HG03378 (cell line): ENCODE data around the gene BDH2.

ENCODE experiments used
- ATAC-seq: cut with Tn5 transposase; IDR thresholded peaks from one replicate; pipeline ENCODE4 v1.9.1; 2021; ENCODE audit warnings: mild to moderate bottlenecking, moderate library complexity; ENCODE audit not compliant: unreplicated experiment

Gene BDH2

GRCh38 chr4:103085555-103086196, 14.0 kb downstream of the BDH2 start:
- no peak for ATAC-seq

- no peak for ATAC-seq
Observed at GRCh38 chr4:103079621-103080020, 20.0 kb downstream of the BDH2 start.

- peak; percentile 35 for ATAC-seq
Observed at GRCh38 chr4:103076747-103077347, 22.8 kb downstream of the BDH2 start, which contains the start of gene SLC9B2. SLC9B2 (minus strand) TSS chr4:103076761; CDS start chr4:103067550, 9,211 bp downstream.

DNA sequence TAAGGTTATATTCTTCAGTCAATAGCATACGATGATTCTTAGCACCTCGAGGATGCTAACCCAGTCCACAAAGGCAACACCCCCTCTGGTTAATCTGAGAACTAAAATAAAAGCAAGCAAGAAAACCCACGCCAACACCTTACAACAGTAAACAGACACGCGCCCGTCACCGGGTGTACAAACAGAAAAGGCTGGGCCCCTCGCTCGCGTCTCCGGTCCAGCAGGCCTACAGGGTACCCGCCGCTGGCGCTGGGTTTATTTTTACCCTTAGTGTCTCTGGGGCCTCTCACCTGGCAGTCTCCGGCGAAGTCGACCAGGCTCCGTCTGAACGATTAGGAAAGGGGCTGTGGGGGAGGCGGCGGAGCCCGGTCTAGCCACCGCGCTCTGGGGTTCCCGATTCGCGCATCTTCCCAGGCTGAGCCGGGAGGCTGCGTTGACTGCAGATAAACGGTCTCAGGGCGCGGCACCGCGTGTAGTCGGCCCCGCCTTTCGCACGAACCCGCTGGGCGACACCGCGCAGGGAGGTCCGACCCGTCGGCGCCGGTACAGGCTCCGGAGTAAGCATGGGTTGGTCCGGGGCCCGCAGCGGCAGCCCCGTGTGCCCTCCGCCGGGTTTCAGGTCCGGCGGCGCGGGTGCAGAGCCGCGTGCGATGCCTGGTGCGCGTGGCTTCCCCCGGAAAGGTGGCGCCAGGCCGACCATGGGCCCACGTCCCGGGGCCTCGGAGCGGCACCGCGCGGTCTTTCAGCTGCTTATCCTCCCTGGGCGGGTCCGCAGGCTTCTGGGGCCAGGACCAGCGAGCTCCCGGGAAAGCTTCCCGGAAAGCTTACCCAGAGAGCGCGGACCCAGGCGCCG, 23.5 kb downstream of the BDH2 start:
- ATAC-seq: peak; percentile 43

DNA sequence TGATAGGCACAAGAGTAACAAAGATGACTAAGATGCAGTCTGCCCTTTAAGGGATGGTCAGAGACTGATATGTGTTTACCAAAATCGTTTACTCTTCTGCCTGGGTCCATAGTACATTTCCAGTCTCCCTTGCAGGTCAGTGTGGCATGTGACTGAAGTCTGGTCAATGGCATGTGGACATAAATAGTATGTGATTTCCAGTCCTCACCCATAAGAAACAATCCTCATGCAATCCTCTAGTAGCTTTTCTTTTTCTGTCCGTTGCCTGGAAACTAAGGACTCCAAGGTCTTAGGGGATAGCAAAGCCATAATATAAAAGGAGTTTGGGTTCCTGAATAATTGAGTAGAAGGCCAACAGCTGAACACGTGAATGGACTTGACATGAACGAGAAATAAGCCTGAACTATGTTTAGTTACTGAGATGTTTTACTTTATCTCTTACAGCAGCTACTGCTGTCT, 24.2 kb downstream of the BDH2 start:
- ATAC-seq: peak; percentile 4

- peak; percentile 48 for ATAC-seq
Observed at GRCh38 chr4:103074744-103075434, 24.7 kb downstream of the BDH2 start.

DNA sequence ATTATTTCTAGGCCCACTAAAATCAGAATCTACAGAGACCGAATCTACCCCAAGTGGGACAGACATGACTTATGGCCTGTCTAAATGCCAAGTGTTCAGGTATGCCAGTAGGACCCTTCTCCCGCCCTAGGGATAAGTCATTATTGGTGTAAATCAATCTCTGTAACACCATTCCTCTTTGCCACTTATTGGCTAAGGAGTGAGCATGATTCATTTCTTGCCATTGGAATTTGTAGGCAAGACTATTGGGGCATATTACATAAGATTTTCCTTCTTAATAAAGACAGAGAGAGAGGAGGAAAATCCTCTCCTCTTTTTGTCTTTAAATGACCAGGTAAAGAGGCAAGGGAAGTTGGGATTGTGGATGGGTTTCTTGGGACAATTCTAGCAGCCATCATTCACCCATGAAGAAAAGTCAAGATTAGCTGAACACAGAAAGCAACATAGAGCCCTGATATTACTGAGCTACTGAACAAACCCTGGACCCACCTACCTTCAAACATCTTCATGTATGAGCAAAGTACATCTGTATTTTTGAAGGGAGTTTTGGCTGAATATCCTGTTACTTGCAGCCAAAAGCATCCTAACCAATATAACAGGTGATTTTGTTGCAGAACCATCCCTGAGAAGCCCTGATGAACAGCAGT, 25.7 kb downstream of the BDH2 start:
- ATAC-seq: no peak

DNA sequence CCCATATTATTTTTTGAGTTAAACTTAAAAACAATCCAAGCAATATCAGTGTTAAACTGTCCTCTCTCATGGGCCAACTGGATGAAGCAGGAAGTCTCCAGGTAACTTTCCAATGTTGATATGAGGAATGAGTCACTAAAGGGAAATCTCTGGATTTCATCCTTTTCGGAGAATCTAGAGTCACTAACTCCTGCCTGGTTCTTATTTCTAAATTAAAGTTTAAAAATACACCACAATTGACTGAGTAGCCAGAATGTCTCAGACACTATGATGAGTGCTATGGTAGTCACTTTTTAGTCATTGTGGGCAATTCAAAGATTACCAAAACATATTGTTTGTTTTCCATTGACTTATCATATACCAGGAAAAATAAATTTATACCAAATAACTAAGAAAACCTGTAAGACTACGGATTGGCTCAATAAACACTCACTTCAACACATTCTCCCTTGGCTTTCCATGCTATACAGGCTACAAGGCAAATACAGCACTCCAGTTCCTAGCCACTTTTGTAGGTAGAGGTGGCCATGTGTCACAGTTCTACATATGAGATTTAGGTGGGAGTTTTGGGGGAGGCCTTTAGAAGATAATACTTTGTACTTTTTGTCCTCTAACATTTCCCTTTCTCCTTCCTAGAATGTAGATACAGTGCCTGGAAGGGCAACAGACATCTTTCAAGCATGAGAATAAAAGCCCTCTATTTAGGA, 31.6 kb downstream of the BDH2 start:
- no peak for ATAC-seq

DNA sequence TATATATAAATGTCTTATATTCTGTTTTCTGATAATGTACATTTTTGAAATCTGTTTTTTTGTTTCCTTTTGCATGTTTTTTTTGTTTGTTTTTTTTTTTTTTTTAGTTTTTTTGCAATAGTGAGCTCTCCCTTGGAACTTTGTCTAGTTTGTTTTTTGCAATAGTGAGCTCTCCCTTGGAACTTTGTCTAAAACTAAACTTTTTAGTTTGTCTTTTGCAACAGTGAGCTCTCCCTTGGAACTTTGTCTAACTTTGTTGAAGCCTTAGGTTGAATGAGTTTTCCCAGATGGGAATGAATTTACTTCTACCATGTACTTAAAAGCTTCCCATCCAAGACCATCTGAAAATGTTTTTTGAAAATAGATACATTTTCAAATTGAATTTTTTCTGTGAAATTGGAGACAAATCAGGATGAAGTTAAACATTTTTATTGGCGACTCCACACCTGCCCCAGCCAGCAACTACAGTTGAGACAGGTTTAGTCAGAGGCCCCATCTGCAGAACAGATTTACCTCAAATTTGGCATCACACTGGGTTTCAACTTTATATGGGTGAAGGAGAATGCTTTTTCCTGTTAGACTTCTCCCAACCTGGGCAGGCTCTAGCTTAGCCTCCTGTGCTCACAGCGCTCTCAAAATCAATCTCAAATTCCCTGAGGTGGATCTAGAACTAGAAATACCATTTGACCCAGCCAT, 39.0 kb downstream of the BDH2 start:
- ATAC-seq: no peak

- ATAC-seq: no peak
Observed at GRCh38 chr4:103054030-103054429, 45.6 kb downstream of the BDH2 start.

- no peak for ATAC-seq
Observed at GRCh38 chr4:103052779-103053178, 46.9 kb downstream of the BDH2 start.

- ATAC-seq: no peak
Observed at GRCh38 chr4:103052145-103052544, 47.5 kb downstream of the BDH2 start.

DNA sequence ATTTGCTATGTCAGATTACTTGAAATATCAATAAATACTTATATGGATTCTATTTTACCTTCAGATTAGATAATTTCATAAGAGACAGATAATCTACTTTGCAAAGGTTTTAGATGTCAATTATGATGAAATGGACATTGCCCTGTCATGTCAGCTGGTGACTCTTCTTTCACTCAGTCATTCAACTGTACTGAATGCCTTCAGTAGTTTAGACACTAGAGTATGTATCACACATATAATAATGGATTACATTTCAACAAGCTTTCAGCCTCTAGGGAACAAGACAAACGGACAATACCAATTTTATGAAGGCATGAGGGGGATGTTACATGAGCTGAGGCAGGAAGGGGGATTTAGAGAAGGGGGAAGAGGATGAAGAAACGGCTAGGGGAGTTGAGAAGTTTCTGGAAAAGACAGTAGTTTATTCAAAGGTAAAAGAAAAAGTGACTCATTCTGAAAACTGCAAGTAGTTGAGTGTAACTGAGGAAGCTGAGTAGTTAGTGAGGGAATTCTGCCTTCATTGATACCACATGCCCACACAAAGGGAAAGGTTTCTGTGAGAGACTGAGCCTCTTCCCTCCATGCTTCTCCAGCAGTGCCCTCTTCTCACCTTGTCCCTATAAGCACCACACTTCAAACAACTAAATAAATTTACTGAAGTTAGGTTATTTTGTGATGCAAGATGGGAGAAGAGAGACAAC, 48.7 kb downstream of the BDH2 start:
- ATAC-seq: no peak

GRCh38 chr4:103046416-103047290, 53.0 kb downstream of the BDH2 start:
- peak; percentile 97 for ATAC-seq

- ATAC-seq: no peak
Observed at GRCh38 chr4:103044183-103044582, 55.5 kb downstream of the BDH2 start.

- ATAC-seq: no peak
Observed at GRCh38 chr4:103036169-103036568, 63.5 kb downstream of the BDH2 start.

DNA sequence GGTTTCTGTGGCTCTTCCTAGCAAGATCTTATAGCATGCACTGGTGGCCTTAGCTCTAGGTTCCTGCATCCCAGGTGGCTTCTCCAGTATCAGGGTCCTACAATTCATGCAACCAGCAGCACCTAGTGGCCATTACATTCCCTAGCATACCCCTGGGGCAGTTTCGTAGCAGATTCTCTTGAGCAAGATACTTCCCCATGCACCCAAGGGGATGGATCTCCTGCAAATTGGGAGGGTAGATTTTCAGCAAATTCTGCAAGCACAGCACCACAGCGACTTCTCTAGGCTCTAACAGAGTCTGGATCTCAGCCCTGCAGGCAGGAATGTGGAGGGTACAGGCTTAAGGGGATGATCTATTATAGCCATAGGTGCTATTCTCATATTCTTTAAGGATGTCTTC, 67.1 kb downstream of the BDH2 start:
- ATAC-seq: peak; percentile 80

GRCh38 chr4:103030791-103031190, 68.8 kb downstream of the BDH2 start:
- ATAC-seq: no peak
